HepG2 (cell line): ENCODE results near the gene EIF3A. TPM values are rescaled to one million over a fixed set of nuclear protein-coding genes. Genes with fewer than 3 reads are reported as not detected.

Experiments used
- BRD4 ChIP-seq: sonication (generic); formaldehyde crosslinking; IDR thresholded peaks from 2 replicates; pipeline ENCODE4 v1.4.0; 2020; ENCODE audit warnings: missing genetic modification reagents
- EED ChIP-seq: sonication (generic); formaldehyde crosslinking; IDR thresholded peaks from 2 replicates; pipeline ENCODE4 v1.5.0; 2020; ENCODE audit warnings: mild to moderate bottlenecking, missing genetic modification reagents
- ERF ChIP-seq: IDR thresholded peaks from 2 replicates; pipeline ENCODE4 v1.6.1; 2018; ENCODE audit warnings: missing biosample characterization, missing genetic modification reagents
- ETV5 ChIP-seq: IDR thresholded peaks from 2 replicates; pipeline ENCODE4 v1.6.1; 2018; ENCODE audit warnings: missing biosample characterization, missing genetic modification reagents, inconsistent platforms, borderline replicate concordance
- FOXJ3 ChIP-seq: sonication (generic); formaldehyde crosslinking; IDR thresholded peaks from 2 replicates; pipeline ENCODE4 v1.4.0; 2020; ENCODE audit warnings: missing genetic modification reagents, mild to moderate bottlenecking, borderline replicate concordance
- HCFC1 ChIP-seq: fragments of 150-350 bp; IDR thresholded peaks from 2 replicates; pipeline ENCODE4 v1.6.1; 2014; ENCODE audit warnings: low read depth, low read length
- MLLT10 ChIP-seq: sonication (generic); formaldehyde crosslinking; IDR thresholded peaks from 2 replicates; pipeline ENCODE4 v1.4.0; 2020; ENCODE audit warnings: missing genetic modification reagents
- NFKBIZ ChIP-seq: IDR thresholded peaks from 2 replicates; pipeline ENCODE4 v1.6.1; 2018; ENCODE audit warnings: missing genetic modification reagents, missing compliant biosample characterization
- NR2F6 ChIP-seq, 2 experiments: IDR thresholded peaks; 2 replicates each; pipeline ENCODE4 v1.6.1; 2016; ENCODE audit warnings: antibody characterized with exemption in 1 of 2, mild to moderate bottlenecking in 1 of 2
- RARG ChIP-seq: sonication (generic); formaldehyde crosslinking; IDR thresholded peaks from 2 replicates; pipeline ENCODE4 v1.4.0; 2020; ENCODE audit warnings: low read depth, mild to moderate bottlenecking, missing genetic modification reagents
- SMARCE1 ChIP-seq: fragments of 450-650 bp; IDR thresholded peaks from 2 replicates; pipeline ENCODE4 v1.6.1; 2017; ENCODE audit warnings: borderline replicate concordance
- ZBTB20 ChIP-seq: sonication (generic); formaldehyde crosslinking; IDR thresholded peaks from 2 replicates; pipeline ENCODE4 v1.8.1; 2023; ENCODE audit warnings: missing genetic modification reagents, low read depth, mild to moderate bottlenecking, borderline replicate concordance
- ZHX2 ChIP-seq, 2 experiments: sonication (generic) in 1 of 2; formaldehyde crosslinking in 1 of 2; IDR thresholded peaks; 2 replicates each; pipeline versions ENCODE4 v1.6.1 to v1.9.0; 2014 to 2022; ENCODE audit warnings: antibody characterized with exemption in 1 of 2, borderline replicate concordance in 1 of 2, inconsistent platforms in 1 of 2, low read depth in 1 of 2, missing genetic modification reagents in 1 of 2
- ZNF496 ChIP-seq: sonication (generic); formaldehyde crosslinking; IDR thresholded peaks from 2 replicates; pipeline ENCODE4 v1.8.1; 2023; ENCODE audit warnings: mild to moderate bottlenecking, moderate library complexity, missing genetic modification reagents; ENCODE audit not compliant: insufficient replicate concordance
- ZNF710 ChIP-seq: sonication (generic); formaldehyde crosslinking; IDR thresholded peaks from 2 replicates; pipeline ENCODE4 v1.5.0; 2020; ENCODE audit warnings: mild to moderate bottlenecking, missing genetic modification reagents, borderline replicate concordance
- polyA plus RNA-seq, 8 experiments: library from polyadenylated mRNA; depleted of rRNA in 3 of 8; stranded (reverse) in 7 of 8; unstranded in 1 of 8; fragments of >200 nt; fragmentation: Illumina TruSeq in 4 of 8; extraction: Trizol in 4 of 8; gene quantifications; 2 replicates each; pipeline versions ENCODE4 v1.2.1 to v1.2.3, GENCODE V29; 2011 to 2016; ENCODE audit warnings: low read depth in 4 of 8, missing spikeins in 1 of 8, mixed read lengths in 1 of 8; ENCODE audit not compliant: insufficient read depth in 1 of 8
- total RNA-seq, 5 experiments: library from RNA; depleted of rRNA; stranded (reverse); fragments of >200 nt; fragmentation: Illumina TruSeq; extraction: Trizol; gene quantifications; 2 replicates each; pipeline ENCODE4 v1.2.3, GENCODE V29; 2016; ENCODE audit warnings: low read depth in 1 of 5
- TF ChIP-seq, protein P1 (sequence below): sonication (generic); formaldehyde crosslinking; IDR thresholded peaks from 2 replicates; pipeline ENCODE4 v1.8.0; 2022; ENCODE audit warnings: low read depth, missing genetic modification reagents
- TF ChIP-seq, protein P2 (sequence below): sonication (generic); formaldehyde crosslinking; IDR thresholded peaks from 2 replicates; pipeline ENCODE4 v1.9.0; 2021; ENCODE audit warnings: missing genetic modification reagents, mild to moderate bottlenecking, borderline replicate concordance

EIF3A gene
- total and polyA plus RNA-seq, 2 of the 13 experiments (the other 11 are each of a cell fraction or from before 2014, with no cell fraction given): 25.6 to 117 TPM

- TF ChIP-seq ETV5 (CRISPR knock-in tag): peak; percentile 74
- TF ChIP-seq, protein P1, sequence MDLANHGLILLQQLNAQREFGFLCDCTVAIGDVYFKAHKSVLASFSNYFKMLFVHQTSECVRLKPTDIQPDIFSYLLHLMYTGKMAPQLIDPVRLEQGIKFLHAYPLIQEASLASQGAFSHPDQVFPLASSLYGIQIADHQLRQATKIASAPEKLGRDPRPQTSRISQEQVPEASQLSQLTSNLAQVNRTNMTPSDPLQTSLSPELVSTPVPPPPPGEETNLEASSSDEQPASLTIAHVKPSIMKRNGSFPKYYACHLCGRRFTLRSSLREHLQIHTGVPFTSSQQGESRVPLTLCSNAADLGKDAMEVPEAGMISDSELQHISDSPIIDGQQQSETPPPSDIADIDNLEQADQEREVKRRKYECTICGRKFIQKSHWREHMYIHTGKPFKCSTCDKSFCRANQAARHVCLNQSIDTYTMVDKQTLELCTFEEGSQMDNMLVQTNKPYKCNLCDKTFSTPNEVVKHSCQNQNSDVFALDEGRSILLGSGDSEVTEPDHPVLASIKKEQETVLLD (CRISPR knock-in tag): no peak; the same call in 1 of the 2 replicates
- no peak for TF ChIP-seq SMARCE1
- no peak for TF ChIP-seq MLLT10 (CRISPR knock-in tag)
- TF ChIP-seq EED (CRISPR knock-in tag): no peak; the same call in 1 of the 2 replicates
- TF ChIP-seq FOXJ3: no peak
- no peak for TF ChIP-seq NR2F6 (IDR thresholded peaks at IDR 0.05)
- no peak for TF ChIP-seq NR2F6 (CRISPR knock-in tag; IDR thresholded peaks at IDR 0.05)
- peak; percentile 49; the same call in 1 of the 2 replicates for TF ChIP-seq ZNF710 (CRISPR knock-in tag)
- TF ChIP-seq HCFC1: no peak; the same call in 1 of the 2 replicates
- TF ChIP-seq ERF (CRISPR knock-in tag): peak; percentile 40; the same call in 1 of the 2 replicates
- TF ChIP-seq ZNF496: no peak
- TF ChIP-seq, protein P2, sequence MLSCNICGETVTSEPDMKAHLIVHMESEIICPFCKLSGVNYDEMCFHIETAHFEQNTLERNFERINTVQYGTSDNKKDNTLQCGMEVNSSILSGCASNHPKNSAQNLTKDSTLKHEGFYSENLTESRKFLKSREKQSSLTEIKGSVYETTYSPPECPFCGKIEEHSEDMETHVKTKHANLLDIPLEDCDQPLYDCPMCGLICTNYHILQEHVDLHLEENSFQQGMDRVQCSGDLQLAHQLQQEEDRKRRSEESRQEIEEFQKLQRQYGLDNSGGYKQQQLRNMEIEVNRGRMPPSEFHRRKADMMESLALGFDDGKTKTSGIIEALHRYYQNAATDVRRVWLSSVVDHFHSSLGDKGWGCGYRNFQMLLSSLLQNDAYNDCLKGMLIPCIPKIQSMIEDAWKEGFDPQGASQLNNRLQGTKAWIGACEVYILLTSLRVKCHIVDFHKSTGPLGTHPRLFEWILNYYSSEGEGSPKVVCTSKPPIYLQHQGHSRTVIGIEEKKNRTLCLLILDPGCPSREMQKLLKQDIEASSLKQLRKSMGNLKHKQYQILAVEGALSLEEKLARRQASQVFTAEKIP (CRISPR knock-in tag): no peak
- TF ChIP-seq ZHX2 (IDR thresholded peaks at IDR 0.05; ENCODE audit: low read depth): peak; percentile 55
- TF ChIP-seq ZHX2 (CRISPR knock-in tag; IDR thresholded peaks at IDR 0.05; ENCODE audit: borderline replicate concordance): 0 out of 2 replicates have a peak, but pooled peaks have one; percentile 9
- no peak for TF ChIP-seq NFKBIZ (CRISPR knock-in tag)
- TF ChIP-seq RARG (CRISPR knock-in tag): no peak
- TF ChIP-seq ZBTB20 (CRISPR knock-in tag): 0 out of 2 replicates have a peak, but pooled peaks have one; percentile 41
- TF ChIP-seq BRD4: no peak; the same call in 1 of the 2 replicates
These were observed at the start of gene EIF3A (continued) for GRCh38 chr10:119080521-119081259.
